HPDE6-E6E7 (cell line): ENCODE results near the gene PSMC3IP.

ENCODE experiments used
- DNase-seq: peaks from one replicate; pipeline ENCODE4 v3.0.0; 2011; ENCODE audit warnings: missing footprints; ENCODE audit errors: extremely low spot score

Gene PSMC3IP

DNA sequence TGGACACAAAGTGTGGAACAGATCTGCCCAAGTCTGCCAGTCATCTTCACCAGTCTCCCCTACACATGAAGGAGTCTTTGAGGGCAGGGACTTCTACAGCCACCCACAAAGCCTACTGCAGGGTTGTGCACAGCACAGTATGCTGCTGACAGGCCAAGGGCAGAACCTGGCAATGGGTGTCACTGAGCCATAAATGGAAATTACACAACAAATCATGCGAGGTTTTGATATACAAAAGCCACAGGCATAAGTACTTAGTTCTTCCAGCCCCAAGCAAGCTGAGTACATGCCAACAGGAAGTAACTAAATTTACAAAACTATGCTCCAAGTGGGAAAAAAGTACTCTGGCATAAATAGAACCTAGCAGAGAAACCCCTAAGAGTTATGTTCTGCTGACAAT, 7.8 kb upstream of the PSMC3IP start:
- DNase-seq = no peak

- no peak for DNase-seq
Observed at GRCh38 chr17:42584880-42585279, 7.4 kb upstream of the PSMC3IP start.

GRCh38 chr17:42581744-42582270, 4.3 kb upstream of the PSMC3IP start:
- no peak for DNase-seq

GRCh38 chr17:42579794-42580551, 2.4 kb upstream of the PSMC3IP start:
- DNase-seq = no peak

DNA sequence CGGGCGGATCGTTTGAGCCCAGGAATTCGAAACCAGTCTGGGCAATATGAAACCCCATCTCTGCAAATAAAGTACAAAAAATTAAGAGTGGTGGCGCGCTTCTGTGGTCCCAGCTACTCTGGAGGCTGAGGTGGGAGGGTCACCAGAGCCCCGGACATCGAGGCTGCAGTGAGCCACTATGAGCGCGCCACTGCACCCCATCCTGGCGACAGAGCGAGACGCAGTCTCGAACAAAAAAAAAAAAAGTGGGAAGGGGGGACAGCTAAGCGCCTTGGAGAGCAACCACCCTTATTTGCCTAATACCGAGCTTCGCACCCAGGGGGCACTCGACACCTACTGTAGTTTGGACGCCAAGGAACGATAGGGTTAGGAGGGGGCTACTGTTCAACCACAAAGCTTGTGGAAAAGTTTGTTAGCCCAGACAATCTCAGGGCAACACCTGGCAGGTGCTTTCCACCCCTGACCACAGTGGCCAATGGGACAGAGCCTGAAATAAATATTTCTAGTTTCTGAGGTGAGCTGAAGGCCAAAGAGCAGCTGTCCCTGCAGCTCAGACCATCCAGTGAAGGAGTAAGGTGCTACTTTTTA, 847 bp upstream of the PSMC3IP start:
- peak; percentile 76 for DNase-seq

GRCh38 chr17:42577140-42577531, 393 bp downstream of the PSMC3IP start:
- DNase-seq = no peak

- no peak for DNase-seq
Observed at GRCh38 chr17:42574463-42574862, 3.1 kb downstream of the PSMC3IP start.

DNA sequence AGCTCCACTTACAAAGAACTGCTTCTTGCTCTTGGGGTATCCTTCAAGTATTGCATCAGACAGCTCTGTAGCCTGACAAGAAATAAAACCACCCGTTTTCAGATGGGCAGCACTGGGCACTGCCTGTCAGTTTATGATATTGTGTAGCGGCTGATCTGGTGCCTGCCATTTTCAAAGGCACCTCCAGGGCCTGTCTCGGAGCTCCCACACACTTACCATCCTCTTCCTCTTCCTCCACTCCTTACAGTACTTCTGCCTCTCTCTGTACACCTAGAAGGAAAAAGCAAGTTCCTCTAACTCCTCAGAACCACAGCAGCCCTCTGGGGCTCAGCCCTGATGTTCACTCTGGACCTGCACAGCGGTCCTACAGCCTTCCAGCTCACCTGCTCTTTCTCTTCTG, 4.4 kb downstream of the PSMC3IP start:
- no peak for DNase-seq

- DNase-seq = no peak
Observed at GRCh38 chr17:42571435-42572225, 5.9 kb downstream of the PSMC3IP start.

DNA sequence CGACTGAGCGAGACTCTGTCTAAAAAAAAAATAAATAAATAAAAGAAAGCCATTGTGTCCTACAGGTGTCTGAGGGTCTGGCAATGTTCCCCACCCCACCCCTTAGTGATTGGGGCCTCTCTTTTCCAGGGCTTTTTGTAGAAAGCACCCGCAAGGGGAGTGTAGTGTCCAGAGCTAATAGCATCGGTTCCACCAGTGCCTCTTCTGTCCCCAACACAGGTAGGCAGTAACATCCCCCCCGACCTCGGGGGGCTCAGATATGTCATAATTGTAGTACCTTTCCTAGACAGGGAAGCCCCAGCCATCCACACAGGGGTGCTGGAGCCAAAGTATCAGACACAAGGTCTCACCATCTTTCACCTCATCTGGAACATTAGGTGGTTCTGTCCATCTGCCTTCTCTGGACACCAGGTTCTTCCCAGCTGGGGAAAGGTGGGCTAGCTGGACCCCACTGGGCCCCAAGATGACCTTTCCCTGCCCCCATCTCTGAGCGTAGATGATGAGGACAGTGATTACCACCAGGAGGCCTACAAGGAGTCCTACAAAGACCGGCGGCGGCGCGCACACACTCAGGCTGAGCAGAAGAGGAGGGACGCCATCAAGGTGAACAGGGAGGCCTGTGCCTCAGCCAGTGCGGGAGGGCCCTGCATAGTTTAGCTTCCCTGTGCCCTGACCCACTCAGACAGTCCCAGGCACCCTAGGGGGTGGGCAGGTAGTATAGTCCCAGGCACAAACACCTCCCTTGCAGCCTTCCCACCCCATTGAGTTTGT, 9.0 kb downstream of the PSMC3IP start:
- no peak for DNase-seq

GRCh38 chr17:42566883-42567573, 10.5 kb downstream of the PSMC3IP start, which contains the start of gene MLX:
Gene MLX, plus strand, starts transcription at chr17:42567100. Its CDS starts 25 bp downstream, at chr17:42567125.
- DNase-seq = peak; percentile 99

DNA sequence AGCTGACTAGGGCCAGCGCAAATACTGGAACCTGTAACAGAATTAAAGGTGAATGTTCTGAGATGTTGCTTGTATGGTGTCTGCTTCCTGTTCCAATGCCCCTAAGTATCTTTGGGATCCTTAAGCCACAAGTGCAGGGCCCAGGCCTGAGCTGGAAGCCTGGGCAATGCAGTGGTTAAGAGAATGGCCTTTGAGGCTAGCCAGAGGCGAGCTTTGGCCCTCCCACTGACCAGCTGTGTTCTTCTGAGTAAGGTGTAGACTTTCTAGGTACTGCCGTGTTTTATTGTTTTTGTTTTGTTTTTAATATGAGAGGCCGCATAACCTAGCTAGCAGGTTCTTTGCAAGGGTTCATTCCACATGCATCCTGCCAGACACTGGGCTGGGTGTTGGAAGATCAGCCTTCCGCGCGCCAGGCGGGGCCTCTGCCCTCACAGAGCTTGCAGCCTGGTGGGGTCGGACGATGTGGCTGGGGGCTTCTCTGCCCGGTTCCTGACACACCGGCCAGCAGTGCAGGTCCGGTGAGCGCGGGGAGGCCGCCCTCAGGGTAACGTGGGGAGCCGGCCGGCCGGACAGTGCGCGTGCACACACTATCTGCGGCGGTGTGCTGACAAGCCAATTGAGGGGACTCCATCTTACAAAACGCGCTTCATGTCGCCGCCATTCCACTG, 11.2 kb downstream of the PSMC3IP start:
- no peak for DNase-seq

- no peak for DNase-seq
Observed at GRCh38 chr17:42565523-42566214, 11.9 kb downstream of the PSMC3IP start.

DNA sequence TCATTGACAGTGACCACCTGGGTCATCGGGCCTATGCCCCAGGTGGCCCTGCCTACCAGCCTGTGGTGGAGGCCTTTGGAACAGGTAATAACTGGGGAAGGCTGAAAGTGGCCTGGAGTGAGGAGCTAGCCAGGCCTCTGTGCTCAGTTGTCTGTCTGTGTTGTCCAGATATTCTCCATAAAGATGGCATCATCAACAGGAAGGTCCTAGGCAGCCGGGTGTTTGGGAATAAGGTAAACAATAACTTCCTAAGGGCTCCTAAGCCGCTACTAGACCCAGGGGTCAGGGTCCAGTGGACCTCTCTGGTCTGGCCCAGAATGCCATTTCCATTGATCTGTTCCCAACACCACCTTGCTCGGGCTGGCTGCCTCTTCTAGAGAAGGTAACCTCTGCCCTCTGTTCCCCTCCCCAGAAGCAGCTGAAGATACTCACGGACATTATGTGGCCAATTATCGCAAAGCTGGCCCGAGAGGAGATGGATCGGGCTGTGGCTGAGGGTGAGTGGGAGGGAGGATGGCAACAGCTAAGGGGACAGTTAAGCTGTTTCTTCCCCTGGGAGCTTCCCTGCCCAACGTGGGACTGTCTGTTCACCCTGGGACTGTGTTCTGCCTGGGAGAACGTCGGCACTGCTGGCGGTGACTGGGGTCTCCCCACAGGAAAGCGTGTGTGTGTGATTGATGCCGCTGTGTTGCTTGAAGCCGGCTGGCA, 12.6 kb downstream of the PSMC3IP start:
- no peak for DNase-seq

DNA sequence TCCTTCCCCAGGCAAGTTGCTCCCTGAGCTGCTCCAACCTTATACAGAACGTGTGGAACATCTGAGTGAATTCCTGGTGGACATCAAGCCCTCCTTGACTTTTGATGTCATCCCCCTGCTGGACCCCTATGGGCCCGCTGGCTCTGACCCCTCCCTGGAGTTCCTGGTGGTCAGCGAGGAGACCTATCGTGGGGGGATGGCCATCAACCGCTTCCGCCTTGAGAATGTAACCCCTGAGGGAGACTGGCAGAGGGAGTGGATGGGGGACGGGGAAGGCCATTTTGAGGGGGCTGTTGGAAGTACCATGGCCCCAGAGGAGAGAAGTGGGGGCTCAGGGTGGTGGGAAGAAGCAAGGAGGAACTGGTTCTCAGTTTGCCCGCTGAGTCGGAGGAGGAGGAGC, 13.6 kb downstream of the PSMC3IP start:
- no peak for DNase-seq

DNA sequence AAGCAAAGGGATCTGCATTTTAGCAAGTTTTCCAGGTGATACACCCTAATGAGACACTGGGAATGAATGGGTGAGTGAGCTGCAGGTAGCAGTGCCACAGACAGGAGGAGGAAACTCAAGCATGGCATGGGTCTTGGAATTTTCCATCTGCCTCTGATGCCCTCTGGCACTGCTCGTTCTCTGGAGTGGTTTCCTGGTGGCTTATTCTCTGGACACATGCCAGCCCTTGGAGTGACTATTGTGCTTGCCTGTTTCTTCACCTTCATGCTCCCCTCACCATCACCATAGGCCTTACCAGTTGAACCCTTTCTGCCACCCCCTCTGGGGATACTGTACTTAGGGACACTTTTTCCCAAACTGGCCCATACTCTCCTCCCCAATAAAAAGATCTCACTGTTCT, 14.0 kb downstream of the PSMC3IP start:
- no peak for DNase-seq

- DNase-seq = no peak
Observed at GRCh38 chr17:42563143-42563509, 14.4 kb downstream of the PSMC3IP start.

DNA sequence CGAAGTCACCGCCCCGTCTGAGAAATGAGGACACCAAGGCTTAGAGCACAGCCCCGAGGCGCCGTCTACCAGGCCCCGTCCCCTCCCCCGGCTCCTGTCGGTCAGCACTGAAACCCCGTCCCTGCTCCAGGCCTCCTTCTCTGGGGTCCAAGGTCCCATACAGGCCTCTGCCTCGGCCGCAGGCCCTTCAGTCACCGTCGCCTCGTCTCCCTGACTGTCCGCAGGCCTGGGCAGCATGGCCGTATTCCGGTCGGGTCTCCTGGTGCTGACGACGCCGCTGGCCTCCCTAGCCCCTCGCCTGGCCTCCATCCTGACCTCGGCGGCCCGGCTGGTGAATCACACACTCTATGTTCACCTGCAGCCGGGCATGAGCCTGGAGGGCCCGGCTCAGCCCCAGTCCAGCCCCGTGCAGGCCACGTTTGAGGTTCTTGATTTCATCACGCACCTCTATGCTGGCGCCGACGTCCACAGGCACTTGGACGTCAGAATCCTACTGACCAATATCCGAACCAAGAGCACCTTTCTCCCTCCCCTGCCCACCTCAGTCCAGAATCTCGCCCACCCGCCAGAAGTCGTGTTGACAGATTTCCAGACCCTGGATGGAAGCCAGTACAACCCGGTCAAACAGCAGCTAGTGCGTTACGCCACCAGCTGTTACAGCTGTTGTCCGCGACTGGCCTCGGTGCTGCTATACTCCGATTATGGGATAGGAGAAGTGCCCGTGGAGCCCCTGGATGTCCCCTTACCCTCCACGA, 15.0 kb downstream of the PSMC3IP start:
- DNase-seq = no peak
